ACC112 (cell line): ENCODE data around the gene PPP4R3A.

ENCODE experiments used
- H2AFZ ChIP-seq: fragments of 200-600 bp; sonication (generic); one replicate; pipeline ENCODE4 v1.6.0; 2017; ENCODE audit warnings: antibody characterized with exemption, low read length; ENCODE audit not compliant: unreplicated experiment
- H3K27ac ChIP-seq: fragments of 200-600 bp; sonication (generic); 2 replicates; pipeline ENCODE4 v1.5.1; 2014; ENCODE audit warnings: low read depth, mild to moderate bottlenecking, antibody characterized with exemption, low read length, moderate library complexity
- H3K27me3 ChIP-seq: fragments of 200-600 bp; sonication (generic); 2 replicates; pipeline ENCODE4 v1.6.1; 2014; ENCODE audit warnings: mild to moderate bottlenecking, antibody characterized with exemption, low read length, moderate library complexity, mixed read lengths; ENCODE audit not compliant: insufficient read depth
- H3K36me3 ChIP-seq: fragments of 200-600 bp; sonication (generic); 2 replicates; pipeline ENCODE4 v1.6.1; 2016; ENCODE audit warnings: mild to moderate bottlenecking, antibody characterized with exemption, low read length, moderate library complexity, mixed read lengths; ENCODE audit not compliant: insufficient read depth
- H3K4me1 ChIP-seq: fragments of 200-600 bp; sonication (generic); one replicate; pipeline ENCODE4 v1.6.1; 2016; ENCODE audit warnings: low read length, mixed read lengths; ENCODE audit not compliant: insufficient read depth, unreplicated experiment, control insufficient read depth
- H3K4me3 ChIP-seq: fragments of 200-600 bp; sonication (generic); 2 replicates; pipeline ENCODE4 v1.5.1; 2014; ENCODE audit warnings: mild to moderate bottlenecking, low read depth, low read length
- H3K79me2 ChIP-seq: fragments of 200-600 bp; sonication (generic); one replicate; pipeline ENCODE4 v1.6.0; 2016; ENCODE audit warnings: low read length; ENCODE audit not compliant: control insufficient read depth, unreplicated experiment, insufficient read depth

Gene PPP4R3A

GRCh38 chr14:91473046-91473445, 37.1 kb downstream of the PPP4R3A start:
- peaks cover 52% of the 10 kb centered on the region for H3K36me3 ChIP-seq
- no peak overlapping the region for H3K27ac ChIP-seq
- H3K79me2 ChIP-seq, result peaks cover 15% of the 10 kb centered on the region

GRCh38 chr14:91470216-91470615, 39.9 kb downstream of the PPP4R3A start:
- Histone ChIP-seq H3K36me3 (peaks cover 57% of the 10 kb centered on the region), H2AFZ (no peak overlapping the region), H3K79me2 (peaks cover 3% of the 10 kb centered on the region), H3K27me3 (no peaks in the 10 kb centered on the region), H3K27ac (no peak overlapping the region), H3K4me1 (no peaks in the 10 kb centered on the region), H3K4me3 (no peak overlapping the region)

More at GRCh38 chr14:91473046-91473445, 37.1 kb downstream of the PPP4R3A start:
- no peak overlapping the region for H3K4me3 ChIP-seq
- no peaks in the 10 kb centered on the region for H3K27me3 ChIP-seq
- H2AFZ ChIP-seq, result no peak overlapping the region
- H3K4me1 ChIP-seq, result no peaks in the 10 kb centered on the region

GRCh38 chr14:91466192-91466591, 43.9 kb downstream of the PPP4R3A start:
- H3K27ac ChIP-seq, result no peak overlapping the region

GRCh38 chr14:91464615-91465205, 45.4 kb downstream of the PPP4R3A start:
- Histone ChIP-seq H3K27me3 (no peaks in the 10 kb centered on the region), H3K36me3 (peaks cover 45% of the 10 kb centered on the region), H2AFZ (no peak overlapping the region), H3K4me1 (no peaks in the 10 kb centered on the region), H3K79me2 (no peaks in the 10 kb centered on the region), H3K27ac (no peak overlapping the region), H3K4me3 (no peak overlapping the region)

More at GRCh38 chr14:91466192-91466591, 43.9 kb downstream of the PPP4R3A start:
- Histone ChIP-seq H2AFZ (no peak overlapping the region), H3K36me3 (peaks cover 53% of the 10 kb centered on the region), H3K79me2 (peaks cover 3% of the 10 kb centered on the region), H3K4me3 (no peak overlapping the region), H3K27me3 (no peaks in the 10 kb centered on the region), H3K4me1 (no peaks in the 10 kb centered on the region)

- Histone ChIP-seq H3K4me3 (no peak overlapping the region), H3K4me1 (no peaks in the 10 kb centered on the region), H3K79me2 (no peaks in the 10 kb centered on the region), H3K27me3 (no peaks in the 10 kb centered on the region), H2AFZ (no peak overlapping the region), H3K36me3 (peaks cover 53% of the 10 kb centered on the region), H3K27ac (no peak overlapping the region)
These were observed 51.5 kb downstream of the PPP4R3A start for GRCh38 chr14:91458612-91459011.

GRCh38 chr14:91456283-91456682, 53.8 kb downstream of the PPP4R3A start:
- Histone ChIP-seq H3K27ac (no peak overlapping the region), H3K4me3 (no peak overlapping the region), H3K79me2 (no peaks in the 10 kb centered on the region), H3K4me1 (no peaks in the 10 kb centered on the region), H3K36me3 (peaks cover 40% of the 10 kb centered on the region), H2AFZ (no peak overlapping the region), H3K27me3 (no peaks in the 10 kb centered on the region)

GRCh38 chr14:91454580-91454979, 55.5 kb downstream of the PPP4R3A start:
- no peaks in the 10 kb centered on the region for H3K27me3 ChIP-seq
- H3K27ac ChIP-seq, result no peak overlapping the region
- peaks cover 35% of the 10 kb centered on the region for H3K36me3 ChIP-seq
- H3K79me2 ChIP-seq, result no peaks in the 10 kb centered on the region
- H3K4me3 ChIP-seq, result no peak overlapping the region
- H2AFZ ChIP-seq, result no peak overlapping the region
- no peaks in the 10 kb centered on the region for H3K4me1 ChIP-seq

GRCh38 chr14:91454155-91454554, 56.0 kb downstream of the PPP4R3A start:
- H3K27ac ChIP-seq, result no peak overlapping the region
- no peaks in the 10 kb centered on the region for H3K4me1 ChIP-seq
- no peak overlapping the region for H3K4me3 ChIP-seq
- H2AFZ ChIP-seq, result no peak overlapping the region
- no peaks in the 10 kb centered on the region for H3K27me3 ChIP-seq
- no peaks in the 10 kb centered on the region for H3K79me2 ChIP-seq
- H3K36me3 ChIP-seq, result peaks cover 35% of the 10 kb centered on the region

GRCh38 chr14:91453744-91454143, 56.4 kb downstream of the PPP4R3A start:
- Histone ChIP-seq H3K4me1 (no peaks in the 10 kb centered on the region), H3K79me2 (no peaks in the 10 kb centered on the region), H3K27me3 (no peaks in the 10 kb centered on the region), H3K4me3 (no peak overlapping the region), H3K36me3 (peaks cover 33% of the 10 kb centered on the region), H3K27ac (no peak overlapping the region), H2AFZ (no peak overlapping the region)

- Histone ChIP-seq H2AFZ (no peak overlapping the region), H3K27me3 (peaks cover 7% of the 10 kb centered on the region), H3K79me2 (no peaks in the 10 kb centered on the region), H3K4me3 (no peak overlapping the region), H3K4me1 (no peaks in the 10 kb centered on the region), H3K36me3 (no peaks in the 10 kb centered on the region), H3K27ac (no peak overlapping the region)
These were observed 65.6 kb downstream of the PPP4R3A start for GRCh38 chr14:91444335-91445020.

- no peak overlapping the region for H3K27ac ChIP-seq
- H3K4me3 ChIP-seq, result no peak overlapping the region
- no peaks in the 10 kb centered on the region for H3K36me3 ChIP-seq
- H3K79me2 ChIP-seq, result no peaks in the 10 kb centered on the region
- peaks cover 7% of the 10 kb centered on the region for H3K27me3 ChIP-seq
- H3K4me1 ChIP-seq, result no peaks in the 10 kb centered on the region
- no peak overlapping the region for H2AFZ ChIP-seq
These were observed 70.8 kb downstream of the PPP4R3A start for GRCh38 chr14:91439345-91439744.
